ENCODE data around the gene RNF213. TPM values are rescaled to one million over a fixed set of nuclear protein-coding genes. Genes with fewer than 3 reads are reported as not detected.
"Not testable (repeated sequence)": the region's sequence is repeated elsewhere in the genome, so short reads cannot be mapped to it uniquely, and the experiment has no call there.

RNF213 gene
- total RNA-seq, 2 experiments from 2014 or later = 787 to 849 TPM

DNA sequence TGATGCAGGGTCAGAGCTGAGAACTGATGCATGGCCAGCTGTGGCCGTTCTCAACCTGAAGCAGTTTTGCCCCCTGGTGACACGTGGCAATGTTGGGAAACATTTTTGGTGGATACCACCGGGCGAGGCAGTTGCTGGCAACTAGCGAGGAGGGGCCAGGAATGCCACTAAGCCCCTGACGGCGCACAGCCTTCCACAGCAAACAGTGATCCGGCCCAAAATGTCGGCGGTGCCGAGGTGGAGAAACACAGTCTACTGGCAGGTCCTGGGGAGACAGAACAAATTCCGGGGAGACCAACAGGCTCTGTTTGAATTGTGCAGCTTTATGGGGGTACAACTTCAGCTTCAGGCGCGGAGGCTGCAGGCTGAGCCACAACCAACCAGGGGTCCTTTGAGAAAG is 32.2 kb upstream of the RNF213 start:
- peaks cover 2% of the 10 kb centered on the region for H3K4me1 Mint-ChIP-seq
- peaks cover 12% of the 10 kb centered on the region for H3K9me3 Mint-ChIP-seq
- H3K36me3 Mint-ChIP-seq (ENCODE audit: low read depth) = peaks cover 31% of the 10 kb centered on the region
- H3K27ac Mint-ChIP-seq = no peak overlapping the region
- POLR2A ChIA-PET = interaction anchor here (1.1 kb wide), 1 partner anchor 9 kb away, joined by 4 read pairs; the partner anchor contains the start of gene SGSH
- CTCF ChIA-PET = no interaction called here
- no peaks in the 10 kb centered on the region for H3K27me3 Mint-ChIP-seq
- no peak for DNase-seq
- no peak overlapping the region for H3K4me3 Mint-ChIP-seq

DNA sequence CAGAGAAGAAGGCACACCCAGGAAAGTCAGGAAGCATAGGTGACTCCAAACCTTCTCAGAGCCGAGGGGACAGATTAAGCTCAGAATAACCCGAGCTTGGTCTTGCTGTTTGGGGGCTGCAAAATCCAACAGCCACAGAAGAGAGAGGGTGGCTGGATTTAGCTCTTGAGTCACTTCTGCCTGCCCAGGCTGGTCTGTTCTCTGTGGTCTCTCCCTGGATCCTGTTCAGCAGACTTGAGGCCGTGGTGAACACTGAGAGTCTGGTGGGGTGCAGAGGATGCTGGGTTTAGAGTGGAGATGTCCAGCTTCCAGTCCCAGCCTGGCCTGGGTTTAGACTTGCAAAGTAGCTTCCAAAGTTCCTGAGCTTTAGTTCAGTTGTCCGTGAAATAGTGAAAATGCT is 31.6 kb upstream of the RNF213 start:
- ChIA-PET CTCF (no interaction called here), POLR2A (interaction anchor here (1.1 to 2.0 kb wide), 2 partner anchors 9 kb away, joined by 4 to 8 read pairs; partner anchors contain the start of genes SGSH and SLC26A11)
- Mint-ChIP-seq H3K27ac (no peak overlapping the region), H3K27me3 (no peaks in the 10 kb centered on the region), H3K4me1 (peaks cover 2% of the 10 kb centered on the region), H3K36me3 (ENCODE audit: low read depth) (peaks cover 30% of the 10 kb centered on the region), H3K9me3 (peaks cover 12% of the 10 kb centered on the region), H3K4me3 (no peak overlapping the region)
- DNase-seq = no peak

DNA sequence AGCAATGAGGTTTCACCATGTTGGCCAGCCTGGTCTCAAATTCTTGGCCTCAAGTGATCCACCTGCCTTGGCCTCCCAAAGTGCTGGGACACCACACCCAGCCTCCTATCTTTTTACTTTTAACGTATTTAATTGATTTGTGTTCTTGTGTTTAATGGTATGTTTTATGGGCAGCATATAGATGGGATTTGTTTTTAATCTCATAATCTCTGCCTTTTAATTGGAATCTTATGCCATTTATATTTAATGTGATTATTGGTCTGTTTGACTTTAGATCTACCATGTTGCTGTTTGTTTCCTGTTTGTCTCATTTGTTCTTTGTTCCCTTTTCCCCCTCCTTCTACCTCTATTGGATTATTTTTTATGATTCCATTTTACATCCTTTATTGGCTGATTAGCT is 28.2 kb upstream of the RNF213 start:
- Mint-ChIP-seq H3K27ac (no peak overlapping the region), H3K4me1 (no peaks in the 10 kb centered on the region), H3K9me3 (peaks cover 17% of the 10 kb centered on the region), H3K4me3 (no peak overlapping the region), H3K27me3 (no peaks in the 10 kb centered on the region), H3K36me3 (ENCODE audit: low read depth) (peaks cover 42% of the 10 kb centered on the region)
- DNase-seq = no peak
- ChIA-PET CTCF (interaction anchor here (1.6 kb wide), 1 partner anchor 131 kb away, joined by 5 read pairs; the partner anchor contains the start of gene GAA), POLR2A (no interaction called here)

DNA sequence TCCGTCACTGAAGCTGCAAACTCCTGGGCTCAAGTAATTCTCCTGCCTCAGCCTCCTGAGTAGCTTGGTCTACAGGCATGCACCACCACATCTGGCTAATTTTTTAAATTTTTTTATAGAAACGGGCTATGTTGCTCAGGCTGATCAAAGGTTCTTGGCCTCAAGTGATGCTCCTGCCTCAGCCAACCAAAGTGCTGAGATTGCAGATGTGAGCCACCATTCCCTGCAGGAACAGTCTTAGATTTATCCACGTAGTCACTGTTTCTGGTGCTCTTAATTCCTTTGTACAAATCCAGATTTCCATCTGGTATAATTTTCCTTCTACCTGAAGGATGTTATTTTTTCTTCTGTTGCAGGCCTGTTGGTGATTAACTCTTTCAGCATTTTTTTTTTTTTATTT is 27.4 kb upstream of the RNF213 start:
- Mint-ChIP-seq H3K4me3 (no peak overlapping the region), H3K36me3 (ENCODE audit: low read depth) (peaks cover 46% of the 10 kb centered on the region), H3K4me1 (no peaks in the 10 kb centered on the region), H3K27ac (no peak overlapping the region), H3K9me3 (peaks cover 17% of the 10 kb centered on the region), H3K27me3 (no peaks in the 10 kb centered on the region)
- no peak for DNase-seq
- POLR2A ChIA-PET = no interaction called here
- CTCF ChIA-PET = no interaction called here

DNA sequence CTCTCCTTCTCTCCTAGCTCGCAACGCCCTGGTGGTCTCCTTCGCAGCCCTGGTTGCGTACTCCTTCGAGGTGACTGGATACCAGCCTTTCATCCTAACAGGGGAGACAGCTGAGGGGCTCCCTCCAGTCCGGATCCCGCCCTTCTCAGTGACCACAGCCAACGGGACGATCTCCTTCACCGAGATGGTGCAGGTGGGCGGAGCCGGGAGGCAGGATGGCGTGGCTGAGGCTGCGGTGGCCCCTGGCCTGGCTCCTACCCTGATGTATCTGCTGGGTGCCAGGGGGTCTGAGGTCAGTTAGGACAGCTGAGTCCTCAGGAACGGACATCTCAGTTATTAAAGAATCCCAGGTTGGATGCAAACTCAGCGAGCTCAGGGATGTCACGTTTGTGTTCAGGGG is 23.7 kb upstream of the RNF213 start:
- POLR2A ChIA-PET = interaction anchor here (2.8 kb wide), 1 partner anchor 10 kb away, joined by 7 read pairs; no protein-coding TSS in a partner anchor
- H3K27ac Mint-ChIP-seq = no peak overlapping the region
- no peak overlapping the region for H3K4me3 Mint-ChIP-seq
- no peaks in the 10 kb centered on the region for H3K4me1 Mint-ChIP-seq
- peaks cover 34% of the 10 kb centered on the region for H3K36me3 Mint-ChIP-seq (ENCODE audit: low read depth)
- peaks cover 14% of the 10 kb centered on the region for H3K9me3 Mint-ChIP-seq
- H3K27me3 Mint-ChIP-seq = no peaks in the 10 kb centered on the region
- no peak for DNase-seq
- CTCF ChIA-PET = no interaction called here

DNA sequence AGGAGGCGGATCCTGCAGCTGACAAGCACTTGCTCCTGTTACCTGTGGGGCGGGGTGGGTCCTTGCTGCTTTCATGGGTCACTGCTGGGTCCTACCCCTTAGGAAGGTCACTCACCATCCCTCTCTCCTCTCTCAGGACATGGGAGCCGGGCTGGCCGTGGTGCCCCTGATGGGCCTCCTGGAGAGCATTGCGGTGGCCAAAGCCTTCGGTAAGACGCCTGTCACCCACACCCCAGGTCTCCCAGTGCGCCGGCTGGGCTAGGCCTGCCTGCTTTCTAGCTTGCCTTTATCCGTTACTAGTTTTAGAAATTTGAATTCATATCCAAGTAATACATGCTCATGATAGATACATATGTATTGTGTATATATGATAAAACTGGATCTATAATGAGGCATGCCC is 23.3 kb upstream of the RNF213 start:
- H3K27me3 Mint-ChIP-seq = no peaks in the 10 kb centered on the region
- no peak overlapping the region for H3K27ac Mint-ChIP-seq
- ChIA-PET POLR2A (interaction anchor here (0.6 to 2.8 kb wide), 2 partner anchors 10 to 65 kb away, joined by 3 to 7 read pairs; no protein-coding TSS in a partner anchor), CTCF (no interaction called here)
- H3K4me1 Mint-ChIP-seq = no peaks in the 10 kb centered on the region
- no peak for DNase-seq
- H3K4me3 Mint-ChIP-seq = no peak overlapping the region
- H3K9me3 Mint-ChIP-seq = peaks cover 13% of the 10 kb centered on the region
- peaks cover 30% of the 10 kb centered on the region for H3K36me3 Mint-ChIP-seq (ENCODE audit: low read depth)

DNA sequence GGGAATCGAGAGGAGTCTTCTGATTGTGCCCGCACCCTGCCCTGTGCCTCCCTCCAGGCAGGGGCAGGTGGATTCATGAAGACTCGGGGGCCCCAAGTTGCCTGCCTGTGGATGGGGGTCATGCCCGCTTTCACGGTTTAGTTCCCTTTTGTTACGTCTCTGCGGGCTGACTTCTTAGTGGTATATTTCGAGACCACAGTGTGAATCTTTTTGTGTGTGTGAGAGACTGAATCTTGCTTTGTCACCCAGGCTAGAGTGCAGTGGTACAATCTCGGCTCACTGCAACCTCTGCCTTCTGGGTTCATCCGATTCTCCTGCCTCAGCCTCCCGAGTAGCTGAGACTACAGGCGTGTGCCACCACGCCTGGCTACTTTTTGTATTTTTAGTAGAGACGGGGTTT is 18.1 kb upstream of the RNF213 start:
- Mint-ChIP-seq H3K27ac (no peak overlapping the region), H3K36me3 (ENCODE audit: low read depth) (peaks cover 6% of the 10 kb centered on the region), H3K4me3 (no peak overlapping the region), H3K27me3 (no peaks in the 10 kb centered on the region), H3K9me3 (no peaks in the 10 kb centered on the region), H3K4me1 (no peaks in the 10 kb centered on the region)
- CTCF ChIA-PET = no interaction called here
- DNase-seq = no peak
- POLR2A ChIA-PET = no interaction called here

DNA sequence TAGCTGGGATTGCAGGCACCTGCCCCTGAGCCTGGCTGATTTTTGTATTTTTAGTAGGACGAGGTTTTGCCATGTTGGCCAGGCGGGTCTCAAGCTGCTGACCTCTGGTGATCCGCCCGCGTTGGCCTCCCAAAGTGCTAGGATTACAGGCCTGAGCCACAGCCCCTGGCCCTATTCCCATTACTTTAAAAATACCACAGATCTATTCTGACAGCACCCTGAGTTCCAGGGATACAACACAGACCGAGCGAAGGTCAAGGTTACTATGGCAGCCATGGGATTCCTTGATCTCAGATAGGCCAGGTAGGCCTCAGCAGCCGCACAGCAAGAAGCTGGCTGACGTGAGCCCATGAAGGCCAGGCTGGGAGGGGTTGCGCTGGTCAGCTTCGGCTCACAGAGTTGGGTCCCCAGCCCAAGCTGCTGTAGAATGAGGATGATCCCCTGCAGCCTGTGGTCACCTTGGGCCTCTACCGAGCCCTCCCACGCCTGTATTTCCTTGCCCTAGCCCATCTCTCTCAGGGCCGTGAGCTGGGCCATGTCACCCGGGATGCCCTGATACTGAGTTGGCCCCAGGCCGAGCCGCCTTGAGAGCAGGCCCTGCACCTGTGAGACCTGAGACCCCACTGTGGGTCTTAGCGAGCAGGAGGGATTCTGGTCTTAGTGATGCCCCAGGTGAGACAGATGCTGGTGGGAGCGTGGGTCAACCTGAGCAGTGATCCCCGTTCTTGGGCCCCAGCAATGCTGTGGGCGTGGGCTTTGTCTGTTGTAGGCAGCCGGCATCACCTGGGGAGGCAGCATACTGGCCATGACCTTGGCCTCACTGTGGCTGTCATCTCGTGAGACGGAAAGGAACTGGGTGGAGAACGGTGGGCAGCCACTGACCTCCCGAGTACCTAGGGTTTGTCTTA is 16.9 kb upstream of the RNF213 start:
- CTCF ChIA-PET = interaction anchor here (0.6 kb wide), 1 partner anchor 9 kb away, joined by 3 read pairs; no protein-coding TSS in a partner anchor
- Mint-ChIP-seq H3K4me3 (no peak overlapping the region), H3K4me1 (no peaks in the 10 kb centered on the region), H3K27ac (no peak overlapping the region), H3K27me3 (no peaks in the 10 kb centered on the region), H3K36me3 (ENCODE audit: low read depth) (no peaks in the 10 kb centered on the region), H3K9me3 (no peaks in the 10 kb centered on the region)
- POLR2A ChIA-PET = no interaction called here
- DNase-seq = no peak

DNA sequence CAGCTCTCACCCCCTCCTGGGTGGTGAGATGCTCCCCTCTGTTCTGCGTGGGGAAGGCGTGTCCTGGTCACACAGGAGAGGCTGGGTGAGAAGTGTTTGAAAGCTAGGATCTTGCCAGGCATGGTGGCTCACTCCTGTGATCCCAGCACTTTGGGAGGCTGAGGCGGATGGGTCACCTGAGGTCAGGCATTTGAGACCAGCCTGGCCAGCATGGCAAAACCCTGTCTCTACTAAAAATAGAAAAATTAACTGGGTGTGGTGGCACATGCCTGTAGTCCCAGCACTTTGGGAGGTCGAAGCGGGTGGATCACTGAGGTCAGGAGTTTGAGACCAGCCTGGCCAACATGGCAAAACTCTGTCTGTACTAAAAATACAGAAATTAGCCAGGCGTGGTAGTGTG is 16.2 kb upstream of the RNF213 start:
- H3K27me3 Mint-ChIP-seq; POLR2A ChIA-PET; H3K36me3 Mint-ChIP-seq (ENCODE audit: low read depth); H3K9me3 Mint-ChIP-seq; H3K4me1 Mint-ChIP-seq; H3K27ac Mint-ChIP-seq; H3K4me3 Mint-ChIP-seq; DNase-seq: not testable (repeated sequence)
- CTCF ChIA-PET = interaction anchor here (0.6 kb wide), 1 partner anchor 9 kb away, joined by 3 read pairs; no protein-coding TSS in a partner anchor

DNA sequence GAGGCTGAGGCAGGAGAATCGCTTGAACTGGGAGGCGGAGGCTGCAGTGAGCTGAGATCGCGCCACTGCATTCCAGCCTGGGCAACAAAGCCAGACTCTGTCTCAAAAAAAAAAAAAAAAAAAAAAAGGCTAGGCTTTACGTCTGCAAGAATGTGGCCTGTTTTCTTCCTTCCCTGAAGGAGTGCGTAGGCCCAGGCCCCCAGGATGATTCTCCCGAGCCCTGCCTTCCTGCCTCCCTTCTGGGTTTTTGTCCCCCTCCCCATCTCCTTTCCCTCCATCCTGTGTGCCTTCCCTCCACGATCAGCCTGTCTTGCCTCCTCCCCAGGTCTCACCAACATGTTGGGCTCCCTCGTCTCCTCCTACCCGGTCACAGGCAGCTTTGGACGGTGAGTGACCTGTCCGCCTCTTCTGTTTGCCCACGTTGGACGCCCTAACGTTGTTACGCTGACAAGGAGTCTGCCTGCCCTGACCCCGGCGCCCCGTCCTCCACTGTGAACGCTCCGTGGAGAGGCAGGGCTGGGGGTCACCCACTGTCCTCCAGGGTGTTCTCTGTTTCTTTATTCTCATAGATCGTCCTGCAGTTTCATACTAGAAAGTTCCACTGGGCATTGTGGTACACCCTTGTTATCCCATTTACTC is 15.7 kb upstream of the RNF213 start:
- no peaks in the 10 kb centered on the region for H3K36me3 Mint-ChIP-seq (ENCODE audit: low read depth)
- H3K4me1 Mint-ChIP-seq = no peaks in the 10 kb centered on the region
- POLR2A ChIA-PET = no interaction called here
- no peaks in the 10 kb centered on the region for H3K9me3 Mint-ChIP-seq
- no peak for DNase-seq
- no peak overlapping the region for H3K4me3 Mint-ChIP-seq
- H3K27ac Mint-ChIP-seq = no peak overlapping the region
- H3K27me3 Mint-ChIP-seq = no peaks in the 10 kb centered on the region
- CTCF ChIA-PET = interaction anchor here (0.6 kb wide), 1 partner anchor 8 kb away, joined by 3 read pairs; no protein-coding TSS in a partner anchor

DNA sequence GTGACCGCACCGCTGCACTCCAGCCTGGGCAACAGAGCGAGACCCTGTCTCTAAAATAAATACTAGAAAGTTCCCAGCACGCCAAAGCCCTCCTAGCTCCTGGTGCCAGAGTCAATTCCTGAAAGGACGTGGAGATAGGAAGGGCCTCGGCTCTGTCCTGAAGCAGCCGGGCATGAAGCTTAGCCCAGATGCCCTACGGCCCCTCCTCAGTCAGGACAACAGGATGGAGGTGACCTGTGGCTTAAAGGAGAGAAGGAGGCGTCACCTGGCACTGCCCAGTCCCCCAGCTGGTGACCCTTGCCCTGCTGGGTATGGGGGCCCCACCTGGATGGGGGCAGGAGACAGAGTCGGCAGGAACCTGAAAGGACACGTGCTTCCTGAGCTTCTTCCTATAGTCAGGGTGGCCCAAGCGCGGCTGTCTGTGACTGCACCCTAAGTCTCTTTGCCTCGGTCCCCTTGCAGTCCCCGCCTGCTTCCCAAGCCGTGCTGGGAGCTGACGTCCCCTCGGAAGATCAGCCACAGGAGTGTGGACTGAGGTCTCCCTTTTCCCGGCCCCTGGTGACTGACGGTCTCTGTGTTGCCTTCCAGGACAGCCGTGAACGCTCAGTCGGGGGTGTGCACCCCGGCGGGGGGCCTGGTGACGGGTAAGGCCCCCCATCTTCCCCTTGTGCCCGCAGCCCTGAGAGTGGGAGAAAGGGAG is 14.9 kb upstream of the RNF213 start:
- ChIA-PET POLR2A (no interaction called here), CTCF (no interaction called here)
- H3K36me3 Mint-ChIP-seq (ENCODE audit: low read depth) = no peaks in the 10 kb centered on the region
- no peak overlapping the region for H3K4me3 Mint-ChIP-seq
- H3K27me3 Mint-ChIP-seq = no peaks in the 10 kb centered on the region
- H3K4me1 Mint-ChIP-seq = no peaks in the 10 kb centered on the region
- no peaks in the 10 kb centered on the region for H3K9me3 Mint-ChIP-seq
- no peak overlapping the region for H3K27ac Mint-ChIP-seq
- DNase-seq = no peak

DNA sequence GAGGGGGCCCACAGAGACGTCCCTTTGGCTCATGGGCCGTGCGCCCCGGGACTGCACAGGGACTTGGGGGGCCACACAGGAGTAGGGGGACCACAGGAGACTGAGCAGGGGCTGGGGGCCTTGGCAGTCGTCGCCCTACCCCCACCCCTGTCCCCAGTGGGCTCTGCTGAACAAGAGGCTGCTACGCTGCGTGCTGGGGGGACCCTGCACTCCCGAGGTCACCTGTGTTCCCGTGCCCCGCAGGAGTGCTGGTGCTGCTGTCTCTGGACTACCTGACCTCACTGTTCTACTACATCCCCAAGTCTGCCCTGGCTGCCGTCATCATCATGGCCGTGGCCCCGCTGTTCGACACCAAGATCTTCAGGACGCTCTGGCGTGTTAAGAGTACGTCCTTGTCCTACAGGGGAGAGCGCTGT is 14.4 kb upstream of the RNF213 start:
- Mint-ChIP-seq H3K9me3 (no peaks in the 10 kb centered on the region), H3K4me3 (no peak overlapping the region), H3K36me3 (ENCODE audit: low read depth) (no peaks in the 10 kb centered on the region), H3K4me1 (no peaks in the 10 kb centered on the region), H3K27me3 (no peaks in the 10 kb centered on the region), H3K27ac (no peak overlapping the region)
- POLR2A ChIA-PET = no interaction called here
- DNase-seq = no peak
- CTCF ChIA-PET = no interaction called here

DNA sequence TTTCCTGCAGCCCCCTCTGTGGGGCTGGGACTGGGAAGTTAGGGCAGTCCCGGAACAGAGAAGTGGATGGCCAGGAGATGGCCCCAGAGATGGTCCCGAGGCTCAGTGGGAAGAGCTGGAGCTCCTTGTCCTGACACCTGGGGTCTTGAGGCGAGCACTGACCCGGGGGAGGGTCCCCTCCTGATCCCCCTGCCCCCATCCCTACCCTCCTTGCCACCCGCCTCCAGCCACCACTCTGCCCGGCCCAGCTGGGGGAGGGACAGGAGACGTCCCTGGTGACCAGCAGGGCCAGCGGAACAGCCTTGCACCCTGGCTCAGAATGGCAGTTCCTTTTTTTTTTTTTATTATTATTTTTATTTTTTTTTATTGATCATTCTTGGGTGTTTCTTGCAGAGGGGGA is 13.9 kb upstream of the RNF213 start:
- POLR2A ChIA-PET = no interaction called here

More for the DNA sequence above, 13.9 kb upstream of the RNF213 start:
- Mint-ChIP-seq H3K4me3 (no peak overlapping the region), H3K27me3 (no peaks in the 10 kb centered on the region), H3K36me3 (ENCODE audit: low read depth) (no peaks in the 10 kb centered on the region), H3K27ac (no peak overlapping the region), H3K4me1 (peaks cover 1% of the 10 kb centered on the region), H3K9me3 (no peaks in the 10 kb centered on the region)
- CTCF ChIA-PET = no interaction called here
- DNase-seq = no peak

Measured in activated CD4-positive, alpha-beta memory T cell treated with anti-CD3 and anti-CD28 coated beads, Interleukin-2, amount 10 ng/mL, durations not matched to agents 7 days and 5 days (primary cell).